ENCODE data around the gene C1QB.
A peak's percentile ranks its signal among the peaks of the same experiment; 100 is the strongest.
"Not testable (repeated sequence)": the region's sequence is repeated elsewhere in the genome, so short reads cannot be mapped to it uniquely, and the experiment has no call there.

C1QB gene

DNA sequence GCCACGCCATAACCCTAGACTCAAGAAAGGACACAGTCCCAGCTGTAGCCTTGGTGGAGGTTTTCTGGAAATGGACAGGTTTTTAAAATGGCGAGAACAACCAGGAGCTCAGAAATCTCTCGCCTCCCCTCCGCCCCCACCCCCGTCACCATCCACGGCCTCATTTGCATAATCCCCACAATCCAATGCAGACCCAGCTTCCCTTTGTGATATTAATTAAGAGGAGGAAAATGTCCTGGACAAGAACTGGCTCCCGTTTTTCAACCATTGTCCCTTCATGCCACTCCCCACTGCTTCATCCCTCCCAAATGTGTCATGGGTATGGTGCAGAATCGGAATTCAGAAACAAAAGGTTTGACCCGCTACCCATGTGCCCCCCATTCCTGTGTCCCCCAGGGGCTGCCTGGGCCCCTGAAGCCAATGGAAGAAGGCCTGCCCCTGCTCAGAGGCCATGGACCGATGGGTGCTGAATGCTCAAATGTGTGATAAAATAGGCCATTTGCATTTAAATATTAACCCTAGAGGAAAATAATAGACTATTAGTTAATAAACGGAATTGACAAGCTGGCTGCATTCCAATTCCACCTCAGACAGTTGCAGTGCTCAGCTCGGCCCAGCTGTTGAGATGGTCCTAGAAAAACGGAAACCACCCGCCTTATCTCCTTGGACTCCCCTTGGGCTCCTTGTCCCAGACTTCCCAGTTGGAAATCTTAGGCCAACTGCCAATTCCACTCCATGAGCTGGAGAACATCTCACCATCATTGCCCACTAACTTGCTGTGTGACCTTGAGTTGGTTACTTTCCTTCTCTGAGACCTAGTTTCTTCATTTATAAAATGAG lies 46.9 kb downstream of the C1QB start:
- Histone ChIP-seq H3K36me3 (ENCODE audit: insufficient read depth, low read length) (no peaks in the 10 kb centered on the region), H3K4me3 (ENCODE audit: low read length) (no peak overlapping the region), H3K4me1 (ENCODE audit: insufficient read depth, low read length) (no peaks in the 10 kb centered on the region), H3K9me3 (ENCODE audit: low read length) (no peaks in the 10 kb centered on the region), H3K27me3 (ENCODE audit: insufficient read depth, low read length) (no peaks in the 10 kb centered on the region), H2AFZ (ENCODE audit: low read depth, low read length) (no peak overlapping the region)

DNA sequence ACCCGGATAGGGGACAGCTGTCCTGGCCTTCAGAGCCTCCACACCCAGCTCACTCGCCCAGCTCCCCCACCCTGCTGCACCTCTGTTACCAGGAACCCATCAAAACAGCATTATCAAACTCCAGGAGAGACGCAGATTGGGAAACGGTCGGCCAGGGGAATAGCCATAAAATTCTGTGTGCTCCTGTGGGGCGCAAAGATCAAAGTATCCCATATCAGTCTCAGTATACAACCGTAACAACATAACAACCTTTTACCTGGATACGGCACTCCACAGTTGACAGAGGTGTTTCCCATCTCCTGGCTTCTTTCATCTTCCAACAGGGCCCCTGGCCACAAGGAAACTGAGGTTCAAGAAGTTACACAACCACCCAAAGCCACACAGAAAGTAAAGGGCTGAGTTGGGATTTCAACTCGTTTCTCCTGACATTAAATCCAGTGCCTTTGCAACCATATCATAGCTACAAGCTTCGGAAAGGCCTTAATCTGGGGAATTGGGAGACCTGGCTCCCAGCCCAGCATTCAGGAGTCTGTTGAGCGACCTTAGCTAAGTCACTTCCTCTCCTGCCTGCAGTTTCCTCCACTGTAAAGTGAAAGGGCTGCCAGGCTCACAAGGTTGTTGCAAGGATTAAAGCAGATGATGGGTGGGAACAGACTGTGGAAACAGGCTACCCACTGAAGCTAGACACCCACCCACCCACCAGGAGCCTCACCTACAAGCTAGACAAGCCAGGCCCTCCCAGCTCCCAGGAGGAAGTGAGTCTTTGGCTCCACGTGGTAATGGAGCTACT lies 49.5 kb downstream of the C1QB start:
- no peak overlapping the region for H3K4me3 ChIP-seq (ENCODE audit: low read length)
- H3K36me3 ChIP-seq (ENCODE audit: insufficient read depth, low read length), result no peaks in the 10 kb centered on the region
- H3K9me3 ChIP-seq (ENCODE audit: low read length), result no peaks in the 10 kb centered on the region
- H2AFZ ChIP-seq (ENCODE audit: low read depth, low read length), result no peak overlapping the region
- no peaks in the 10 kb centered on the region for H3K27me3 ChIP-seq (ENCODE audit: insufficient read depth, low read length)
- no peaks in the 10 kb centered on the region for H3K4me1 ChIP-seq (ENCODE audit: insufficient read depth, low read length)

DNA sequence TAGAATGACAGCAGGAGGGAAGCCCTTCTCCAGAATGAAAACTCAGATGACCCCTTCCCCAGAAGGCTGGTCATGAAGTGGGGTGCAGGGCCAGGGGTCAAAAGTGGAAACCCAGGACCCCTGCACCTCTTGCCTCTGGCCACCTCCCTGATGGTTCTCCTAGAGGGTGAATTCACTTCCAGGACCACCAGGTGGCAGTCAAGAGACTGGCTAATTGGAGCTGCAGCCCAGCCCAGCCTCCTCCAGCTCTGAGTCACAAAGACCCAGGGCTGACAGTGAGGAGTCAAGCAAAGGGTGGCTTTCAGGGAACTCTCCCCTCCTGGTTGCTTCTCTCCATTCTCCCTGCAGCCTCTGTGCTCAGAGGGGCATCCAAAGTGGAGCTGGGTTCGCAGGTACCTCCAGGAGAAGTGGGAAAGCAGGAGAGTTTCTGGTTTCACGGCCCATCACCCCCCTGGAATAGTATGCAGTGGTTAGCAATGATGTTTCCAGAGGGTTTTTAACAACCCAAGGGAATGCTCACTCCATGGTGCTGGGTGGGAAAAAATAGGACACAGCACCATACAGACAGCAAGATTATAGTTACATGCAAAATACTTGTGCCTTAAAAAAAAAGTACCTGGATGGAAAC lies 51.5 kb downstream of the C1QB start:
- H3K4me1 ChIP-seq (ENCODE audit: insufficient read depth, low read length), result peaks cover 9% of the 10 kb centered on the region
- H3K36me3 ChIP-seq (ENCODE audit: insufficient read depth, low read length), result no peaks in the 10 kb centered on the region
- H3K9me3 ChIP-seq (ENCODE audit: low read length), result no peaks in the 10 kb centered on the region
- H3K27me3 ChIP-seq (ENCODE audit: insufficient read depth, low read length), result no peaks in the 10 kb centered on the region
- H2AFZ ChIP-seq (ENCODE audit: low read depth, low read length), result no peak overlapping the region
- no peak overlapping the region for H3K4me3 ChIP-seq (ENCODE audit: low read length)

DNA sequence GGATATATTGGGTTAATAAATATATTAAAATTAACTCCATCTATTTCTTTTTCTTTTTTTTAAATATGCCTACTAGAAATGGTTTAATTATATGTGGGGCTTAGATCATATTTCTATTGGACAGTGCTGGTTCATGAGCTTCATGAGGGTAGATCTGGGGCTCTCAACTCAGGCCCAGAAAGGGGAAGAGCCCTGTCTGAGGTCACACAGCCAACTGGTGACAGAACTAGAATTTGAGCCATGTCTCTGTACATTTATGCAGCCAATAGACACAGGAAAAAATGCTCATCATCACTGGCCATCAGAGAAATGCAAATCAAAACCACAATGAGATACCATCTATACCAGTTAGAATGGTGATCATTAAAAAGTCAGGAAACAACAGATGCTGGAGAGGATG lies 52.5 kb downstream of the C1QB start:
- Histone ChIP-seq H3K36me3 (ENCODE audit: insufficient read depth, low read length) (no peaks in the 10 kb centered on the region), H2AFZ (ENCODE audit: low read depth, low read length) (no peak overlapping the region), H3K4me3 (ENCODE audit: low read length) (no peak overlapping the region), H3K27me3 (ENCODE audit: insufficient read depth, low read length) (no peaks in the 10 kb centered on the region), H3K4me1 (ENCODE audit: insufficient read depth, low read length) (peaks cover 12% of the 10 kb centered on the region), H3K9me3 (ENCODE audit: low read length) (no peaks in the 10 kb centered on the region)

DNA sequence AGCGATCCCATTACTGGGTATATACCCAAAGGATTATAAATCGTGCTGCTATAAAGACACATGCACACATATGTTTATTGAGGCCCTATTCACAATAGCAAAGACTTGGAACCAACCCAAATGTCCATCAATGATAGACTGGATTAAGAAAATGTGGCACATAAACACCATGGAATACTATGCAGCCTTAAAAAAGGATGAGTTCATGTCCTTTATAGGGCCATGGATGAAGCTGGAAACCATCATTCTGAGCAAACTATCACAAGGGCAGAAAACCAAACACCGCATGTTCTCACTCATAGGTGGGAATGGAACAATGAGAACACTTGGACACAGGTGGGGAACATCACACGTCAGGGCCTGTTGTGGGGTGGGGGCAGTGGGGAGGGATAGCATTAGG lies 53.1 kb downstream of the C1QB start:
- not testable (repeated sequence) for H3K27me3 ChIP-seq (ENCODE audit: insufficient read depth, low read length); H3K36me3 ChIP-seq (ENCODE audit: insufficient read depth, low read length); H2AFZ ChIP-seq (ENCODE audit: low read depth, low read length); H3K9me3 ChIP-seq (ENCODE audit: low read length); H3K4me3 ChIP-seq (ENCODE audit: low read length)
- peaks cover 12% of the 10 kb centered on the region for H3K4me1 ChIP-seq (ENCODE audit: insufficient read depth, low read length)

DNA sequence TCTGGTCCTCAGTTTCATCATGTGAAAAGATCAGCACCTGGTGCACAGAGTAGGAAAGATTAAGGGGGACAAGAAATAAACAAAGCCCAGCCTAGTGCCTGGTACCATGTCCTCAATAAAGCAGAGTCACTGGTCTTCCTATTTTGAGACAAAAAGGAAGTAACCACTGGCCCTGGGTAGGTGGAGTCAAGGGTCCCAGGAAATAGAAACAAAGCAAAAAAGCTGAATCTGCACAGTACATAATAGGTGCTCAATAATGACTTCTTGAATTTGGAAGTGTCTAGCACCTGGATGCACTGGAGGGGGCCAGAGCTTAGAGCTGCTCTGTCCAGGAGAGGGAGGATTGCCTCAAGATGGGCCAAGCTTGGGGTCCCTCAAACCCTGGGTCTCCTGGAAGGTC lies 55.7 kb downstream of the C1QB start:
- no peak overlapping the region for H2AFZ ChIP-seq (ENCODE audit: low read depth, low read length)

DNA sequence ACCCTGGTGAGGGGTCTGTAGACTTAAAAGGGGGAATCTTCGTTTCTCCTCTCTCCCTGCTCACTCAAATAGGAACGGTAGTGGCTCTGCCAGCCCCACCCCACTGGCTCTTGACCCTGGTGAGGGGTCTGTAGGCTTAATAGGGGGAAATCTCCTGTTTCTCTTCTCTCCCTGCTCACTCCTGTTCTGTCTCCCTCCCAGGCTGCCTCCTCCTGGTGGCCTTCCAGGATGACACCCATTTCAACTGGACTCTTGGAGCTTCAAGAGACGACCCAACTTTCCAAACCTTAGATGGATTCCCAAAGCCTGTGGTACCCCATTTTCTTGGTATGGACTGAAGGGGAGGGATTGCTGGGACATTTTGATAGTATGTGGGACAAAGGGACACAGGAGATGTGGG lies 56.2 kb downstream of the C1QB start:
- Histone ChIP-seq H3K4me3 (ENCODE audit: low read length) (peak overlapping the region; percentile 53), H3K27me3 (ENCODE audit: insufficient read depth, low read length) (no peaks in the 10 kb centered on the region), H3K9me3 (ENCODE audit: low read length) (no peaks in the 10 kb centered on the region), H3K4me1 (ENCODE audit: insufficient read depth, low read length) (peaks cover 23% of the 10 kb centered on the region), H3K36me3 (ENCODE audit: insufficient read depth, low read length) (no peaks in the 10 kb centered on the region), H2AFZ (ENCODE audit: low read depth, low read length) (peak overlapping the region; percentile 2)

More for the DNA sequence above, 55.7 kb downstream of the C1QB start:
- H3K4me1 ChIP-seq (ENCODE audit: insufficient read depth, low read length), result peaks cover 23% of the 10 kb centered on the region
- H3K27me3 ChIP-seq (ENCODE audit: insufficient read depth, low read length), result no peaks in the 10 kb centered on the region
- H3K36me3 ChIP-seq (ENCODE audit: insufficient read depth, low read length), result no peaks in the 10 kb centered on the region
- no peaks in the 10 kb centered on the region for H3K9me3 ChIP-seq (ENCODE audit: low read length)
- H3K4me3 ChIP-seq (ENCODE audit: low read length), result no peak overlapping the region

DNA sequence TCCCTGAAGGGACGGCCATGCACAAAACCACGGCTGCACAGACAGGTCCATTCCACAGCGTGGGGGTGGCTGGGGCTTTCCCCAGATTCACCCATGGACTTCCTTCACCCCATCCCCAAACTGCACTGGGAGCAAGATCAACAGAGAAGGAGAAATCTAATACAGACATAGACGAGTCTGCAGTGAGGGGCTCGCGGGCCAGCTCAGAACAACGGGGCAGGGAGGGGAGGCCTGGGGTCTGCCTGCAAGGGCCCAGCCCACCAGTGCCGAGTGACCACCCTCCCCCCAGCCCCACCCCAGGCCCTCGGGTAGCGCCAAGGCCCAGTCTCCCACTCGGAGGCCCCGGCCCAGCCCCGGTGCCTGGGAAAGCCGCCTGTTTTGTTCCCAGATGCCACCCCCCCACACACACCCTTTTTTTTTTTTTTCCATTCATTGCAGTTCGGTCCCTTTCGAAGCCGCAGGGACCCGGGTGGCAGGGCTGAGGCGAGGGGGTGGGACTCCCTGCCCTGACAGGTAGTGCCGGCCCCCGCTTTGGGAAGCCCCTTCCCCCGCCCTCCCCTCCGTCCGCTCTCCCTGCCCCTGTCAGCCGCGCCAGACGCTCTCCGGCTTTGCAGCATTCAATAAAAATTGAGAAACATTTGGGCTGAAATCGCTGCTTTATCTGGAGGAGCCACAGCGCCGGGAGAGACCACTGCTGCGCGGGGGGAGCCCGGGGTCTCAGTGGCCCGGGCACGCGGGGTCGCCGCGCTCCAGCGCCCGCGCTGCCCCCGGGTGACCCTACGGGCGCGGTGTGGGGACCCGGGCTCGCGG lies 57.1 kb downstream of the C1QB start:
- Histone ChIP-seq H3K9me3 (ENCODE audit: low read length) (no peaks in the 10 kb centered on the region), H3K36me3 (ENCODE audit: insufficient read depth, low read length) (peaks cover 6% of the 10 kb centered on the region), H3K4me1 (ENCODE audit: insufficient read depth, low read length) (peaks cover 23% of the 10 kb centered on the region), H3K27me3 (ENCODE audit: insufficient read depth, low read length) (no peaks in the 10 kb centered on the region), H2AFZ (ENCODE audit: low read depth, low read length) (peak overlapping the region; percentile 2), H3K4me3 (ENCODE audit: low read length) (peak overlapping the region; percentile 53)

DNA sequence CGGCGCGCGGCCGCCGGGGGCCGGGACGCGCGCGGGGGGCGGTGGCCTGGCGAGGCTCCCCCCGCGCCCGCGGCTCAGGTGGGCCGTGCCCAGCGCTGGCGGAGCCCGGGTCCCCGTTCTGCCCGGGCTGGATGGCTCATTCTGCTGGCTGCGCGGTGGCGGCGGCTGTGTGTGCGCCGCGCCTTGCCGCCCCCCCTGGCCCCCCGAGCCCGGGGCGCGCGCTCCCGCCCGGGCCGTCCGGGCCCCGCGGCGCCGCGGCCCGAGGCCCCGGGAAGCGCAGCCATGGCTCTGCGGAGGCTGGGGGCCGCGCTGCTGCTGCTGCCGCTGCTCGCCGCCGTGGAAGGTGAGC lies 57.6 kb downstream of the C1QB start, which contains the start of gene EPHB2:
TSS of gene EPHB2 (plus strand) at position 139 of the 349 bp plus-strand sequence. CDS start at position 283, 144 bp downstream.
- H3K27me3 ChIP-seq (ENCODE audit: insufficient read depth, low read length), result no peaks in the 10 kb centered on the region
- H3K9me3 ChIP-seq (ENCODE audit: low read length), result no peaks in the 10 kb centered on the region
- peaks cover 23% of the 10 kb centered on the region for H3K4me1 ChIP-seq (ENCODE audit: insufficient read depth, low read length)
- H3K36me3 ChIP-seq (ENCODE audit: insufficient read depth, low read length), result peaks cover 6% of the 10 kb centered on the region
- peak within 1 kb of the TSS; percentile 53 for H3K4me3 ChIP-seq (ENCODE audit: low read length)
- H2AFZ ChIP-seq (ENCODE audit: low read depth, low read length), result peak within 1 kb of the TSS; percentile 2

DNA sequence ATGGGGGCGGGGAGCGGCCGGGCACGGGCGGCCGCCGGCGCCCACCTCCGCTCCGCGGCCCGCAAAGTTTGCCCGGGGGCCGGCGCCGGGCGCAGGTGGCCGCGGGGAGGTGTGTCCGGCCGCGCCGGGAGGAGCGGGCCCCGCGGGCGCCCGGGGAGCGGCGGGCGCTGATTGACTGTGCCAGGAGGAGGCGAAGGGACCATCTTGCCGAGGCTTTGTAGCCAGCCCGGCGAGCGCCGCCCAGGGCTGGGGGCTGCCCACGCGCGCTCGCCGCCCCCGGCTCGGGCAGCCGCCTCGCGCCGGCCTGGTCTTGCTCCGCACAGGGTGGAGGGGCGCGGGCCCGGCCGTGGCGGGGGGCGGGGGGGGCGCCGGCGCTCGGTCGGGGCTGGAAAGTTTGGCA lies 58.0 kb downstream of the C1QB start:
- Histone ChIP-seq H3K36me3 (ENCODE audit: insufficient read depth, low read length) (peaks cover 6% of the 10 kb centered on the region), H3K4me1 (ENCODE audit: insufficient read depth, low read length) (peaks cover 23% of the 10 kb centered on the region), H3K4me3 (ENCODE audit: low read length) (peak overlapping the region; percentile 53), H2AFZ (ENCODE audit: low read depth, low read length) (no peak overlapping the region), H3K27me3 (ENCODE audit: insufficient read depth, low read length) (no peaks in the 10 kb centered on the region), H3K9me3 (ENCODE audit: low read length) (no peaks in the 10 kb centered on the region)
